ENCODE measurements around the gene UTP25. TPM values are rescaled to one million over a fixed set of nuclear protein-coding genes. Genes with fewer than 3 reads are reported as not detected.

UTP25 gene
- total and polyA plus RNA-seq, 2 experiments from 2014 or later = 3.6 to 8.9 TPM

- Mint-ChIP-seq H3K36me3 (ENCODE audit: low read depth) (peaks cover 46% of the 10 kb centered on the region), H3K4me1 (no peaks in the 10 kb centered on the region), H3K4me3 (no peak overlapping the region), H3K27me3 (ENCODE audit: insufficient read depth, low read depth, poor library complexity) (no peaks in the 10 kb centered on the region), H3K9me3 (no peaks in the 10 kb centered on the region; the same call in 2 of the 3 replicates), H3K27ac (no peak overlapping the region)
- H3K4me2 ChIP-seq = no peak overlapping the region
- no peaks in the 10 kb centered on the region for H3K27me3 ChIP-seq (ENCODE audit: insufficient read depth)
- H3K4me1 ChIP-seq (ENCODE audit: insufficient read depth) = no peaks in the 10 kb centered on the region
- H3K4me3 ChIP-seq = no peak overlapping the region
- no peak overlapping the region for H3K27ac ChIP-seq (ENCODE audit: low read depth)
- H3F3A ChIP-seq (replicated peaks; ENCODE audit: low read depth) = no peaks in the 10 kb centered on the region
- DNase-seq (ENCODE audit: low spot score) (no peak), ATAC-seq (no peak)
- TF ChIP-seq CREB1 (CRISPR knock-in tag; IDR thresholded peaks at IDR 0.05; ENCODE audit: low read depth) = no peak
- no peak for TF ChIP-seq ZNF331 (CRISPR knock-in tag; IDR thresholded peaks at IDR 0.05; ENCODE audit: low read depth)
- TF ChIP-seq, protein P1, sequence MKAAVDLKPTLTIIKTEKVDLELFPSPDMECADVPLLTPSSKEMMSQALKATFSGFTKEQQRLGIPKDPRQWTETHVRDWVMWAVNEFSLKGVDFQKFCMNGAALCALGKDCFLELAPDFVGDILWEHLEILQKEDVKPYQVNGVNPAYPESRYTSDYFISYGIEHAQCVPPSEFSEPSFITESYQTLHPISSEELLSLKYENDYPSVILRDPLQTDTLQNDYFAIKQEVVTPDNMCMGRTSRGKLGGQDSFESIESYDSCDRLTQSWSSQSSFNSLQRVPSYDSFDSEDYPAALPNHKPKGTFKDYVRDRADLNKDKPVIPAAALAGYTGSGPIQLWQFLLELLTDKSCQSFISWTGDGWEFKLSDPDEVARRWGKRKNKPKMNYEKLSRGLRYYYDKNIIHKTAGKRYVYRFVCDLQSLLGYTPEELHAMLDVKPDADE (IDR thresholded peaks at IDR 0.05) = no peak
- no peak for TF ChIP-seq STAT1 (IDR thresholded peaks at IDR 0.05; ENCODE audit: unreplicated experiment)
- no peak for TF ChIP-seq EZH2 (IDR thresholded peaks at IDR 0.05; ENCODE audit: low read depth, unreplicated experiment)
- TF ChIP-seq NANOG (IDR thresholded peaks at IDR 0.05; ENCODE audit: borderline replicate concordance) = no peak
- TF ChIP-seq ZNF114 (CRISPR knock-in tag; IDR thresholded peaks at IDR 0.05) = no peak
- no peaks in the 10 kb centered on the region for H3K79me2 ChIP-seq (replicated peaks; ENCODE audit: insufficient read depth)
- H4K20me1 ChIP-seq (replicated peaks; ENCODE audit: insufficient read depth) = peaks cover 11% of the 10 kb centered on the region; the same call in 1 of the 2 replicates
- peaks cover 27% of the 10 kb centered on the region for H3K36me3 ChIP-seq (ENCODE audit: insufficient read depth)
- no peak overlapping the region for H2AFZ ChIP-seq
- no peaks in the 10 kb centered on the region for H3K9me2 ChIP-seq (ENCODE audit: insufficient read depth)
These were observed 17.1 kb downstream of the UTP25 start for GRCh38 chr1:209844695-209845407.

DNA sequence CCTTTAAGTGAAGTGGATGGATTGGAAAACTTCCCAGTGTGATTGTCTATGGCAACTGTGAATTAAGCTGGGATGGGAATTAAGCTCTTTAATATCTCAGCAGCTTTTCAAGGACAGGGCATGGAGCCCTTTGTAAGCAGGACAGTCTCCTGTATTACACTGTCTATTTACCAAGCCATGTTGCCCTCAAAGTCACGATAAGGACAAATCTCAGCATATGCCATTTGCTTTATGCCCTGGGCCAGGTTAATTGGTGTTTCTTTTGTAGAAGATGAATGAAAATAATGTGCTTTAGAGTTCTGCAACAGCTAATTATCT is 17.6 kb downstream of the UTP25 start:
- Histone ChIP-seq H4K20me1 (replicated peaks; ENCODE audit: insufficient read depth) (peaks cover 11% of the 10 kb centered on the region; the same call in 1 of the 2 replicates), H3K4me1 (ENCODE audit: insufficient read depth) (no peaks in the 10 kb centered on the region), H3K4me3 (no peak overlapping the region), H3K36me3 (ENCODE audit: insufficient read depth) (peaks cover 27% of the 10 kb centered on the region), H3K79me2 (replicated peaks; ENCODE audit: insufficient read depth) (no peaks in the 10 kb centered on the region), H3K4me2 (no peak overlapping the region), H3K27me3 (ENCODE audit: insufficient read depth) (no peaks in the 10 kb centered on the region), H3K9me2 (ENCODE audit: insufficient read depth) (no peaks in the 10 kb centered on the region), H3K27ac (ENCODE audit: low read depth) (no peak overlapping the region), H3F3A (replicated peaks; ENCODE audit: low read depth) (no peaks in the 10 kb centered on the region), H2AFZ (no peak overlapping the region)
- no peak overlapping the region for H3K4me3 Mint-ChIP-seq
- H3K27me3 Mint-ChIP-seq (ENCODE audit: insufficient read depth, low read depth, poor library complexity) = no peaks in the 10 kb centered on the region
- DNase-seq (ENCODE audit: low spot score) = no peak
- H3K36me3 Mint-ChIP-seq (ENCODE audit: low read depth) = peaks cover 41% of the 10 kb centered on the region
- H3K9me3 Mint-ChIP-seq = no peaks in the 10 kb centered on the region; the same call in 2 of the 3 replicates
- no peaks in the 10 kb centered on the region for H3K4me1 Mint-ChIP-seq
- no peak for ATAC-seq
- no peak overlapping the region for H3K27ac Mint-ChIP-seq
- TF ChIP-seq EZH2 (IDR thresholded peaks at IDR 0.05; ENCODE audit: low read depth, unreplicated experiment) = no peak
- TF ChIP-seq POLR2AphosphoS5 (IDR thresholded peaks at IDR 0.05; ENCODE audit: low read depth) = no peak
- TF ChIP-seq, protein P1 (IDR thresholded peaks at IDR 0.05) = no peak
- TF ChIP-seq ZNF114 (CRISPR knock-in tag; IDR thresholded peaks at IDR 0.05) = no peak
- no peak for TF ChIP-seq STAT1 (IDR thresholded peaks at IDR 0.05; ENCODE audit: unreplicated experiment)
- TF ChIP-seq, protein P2, sequence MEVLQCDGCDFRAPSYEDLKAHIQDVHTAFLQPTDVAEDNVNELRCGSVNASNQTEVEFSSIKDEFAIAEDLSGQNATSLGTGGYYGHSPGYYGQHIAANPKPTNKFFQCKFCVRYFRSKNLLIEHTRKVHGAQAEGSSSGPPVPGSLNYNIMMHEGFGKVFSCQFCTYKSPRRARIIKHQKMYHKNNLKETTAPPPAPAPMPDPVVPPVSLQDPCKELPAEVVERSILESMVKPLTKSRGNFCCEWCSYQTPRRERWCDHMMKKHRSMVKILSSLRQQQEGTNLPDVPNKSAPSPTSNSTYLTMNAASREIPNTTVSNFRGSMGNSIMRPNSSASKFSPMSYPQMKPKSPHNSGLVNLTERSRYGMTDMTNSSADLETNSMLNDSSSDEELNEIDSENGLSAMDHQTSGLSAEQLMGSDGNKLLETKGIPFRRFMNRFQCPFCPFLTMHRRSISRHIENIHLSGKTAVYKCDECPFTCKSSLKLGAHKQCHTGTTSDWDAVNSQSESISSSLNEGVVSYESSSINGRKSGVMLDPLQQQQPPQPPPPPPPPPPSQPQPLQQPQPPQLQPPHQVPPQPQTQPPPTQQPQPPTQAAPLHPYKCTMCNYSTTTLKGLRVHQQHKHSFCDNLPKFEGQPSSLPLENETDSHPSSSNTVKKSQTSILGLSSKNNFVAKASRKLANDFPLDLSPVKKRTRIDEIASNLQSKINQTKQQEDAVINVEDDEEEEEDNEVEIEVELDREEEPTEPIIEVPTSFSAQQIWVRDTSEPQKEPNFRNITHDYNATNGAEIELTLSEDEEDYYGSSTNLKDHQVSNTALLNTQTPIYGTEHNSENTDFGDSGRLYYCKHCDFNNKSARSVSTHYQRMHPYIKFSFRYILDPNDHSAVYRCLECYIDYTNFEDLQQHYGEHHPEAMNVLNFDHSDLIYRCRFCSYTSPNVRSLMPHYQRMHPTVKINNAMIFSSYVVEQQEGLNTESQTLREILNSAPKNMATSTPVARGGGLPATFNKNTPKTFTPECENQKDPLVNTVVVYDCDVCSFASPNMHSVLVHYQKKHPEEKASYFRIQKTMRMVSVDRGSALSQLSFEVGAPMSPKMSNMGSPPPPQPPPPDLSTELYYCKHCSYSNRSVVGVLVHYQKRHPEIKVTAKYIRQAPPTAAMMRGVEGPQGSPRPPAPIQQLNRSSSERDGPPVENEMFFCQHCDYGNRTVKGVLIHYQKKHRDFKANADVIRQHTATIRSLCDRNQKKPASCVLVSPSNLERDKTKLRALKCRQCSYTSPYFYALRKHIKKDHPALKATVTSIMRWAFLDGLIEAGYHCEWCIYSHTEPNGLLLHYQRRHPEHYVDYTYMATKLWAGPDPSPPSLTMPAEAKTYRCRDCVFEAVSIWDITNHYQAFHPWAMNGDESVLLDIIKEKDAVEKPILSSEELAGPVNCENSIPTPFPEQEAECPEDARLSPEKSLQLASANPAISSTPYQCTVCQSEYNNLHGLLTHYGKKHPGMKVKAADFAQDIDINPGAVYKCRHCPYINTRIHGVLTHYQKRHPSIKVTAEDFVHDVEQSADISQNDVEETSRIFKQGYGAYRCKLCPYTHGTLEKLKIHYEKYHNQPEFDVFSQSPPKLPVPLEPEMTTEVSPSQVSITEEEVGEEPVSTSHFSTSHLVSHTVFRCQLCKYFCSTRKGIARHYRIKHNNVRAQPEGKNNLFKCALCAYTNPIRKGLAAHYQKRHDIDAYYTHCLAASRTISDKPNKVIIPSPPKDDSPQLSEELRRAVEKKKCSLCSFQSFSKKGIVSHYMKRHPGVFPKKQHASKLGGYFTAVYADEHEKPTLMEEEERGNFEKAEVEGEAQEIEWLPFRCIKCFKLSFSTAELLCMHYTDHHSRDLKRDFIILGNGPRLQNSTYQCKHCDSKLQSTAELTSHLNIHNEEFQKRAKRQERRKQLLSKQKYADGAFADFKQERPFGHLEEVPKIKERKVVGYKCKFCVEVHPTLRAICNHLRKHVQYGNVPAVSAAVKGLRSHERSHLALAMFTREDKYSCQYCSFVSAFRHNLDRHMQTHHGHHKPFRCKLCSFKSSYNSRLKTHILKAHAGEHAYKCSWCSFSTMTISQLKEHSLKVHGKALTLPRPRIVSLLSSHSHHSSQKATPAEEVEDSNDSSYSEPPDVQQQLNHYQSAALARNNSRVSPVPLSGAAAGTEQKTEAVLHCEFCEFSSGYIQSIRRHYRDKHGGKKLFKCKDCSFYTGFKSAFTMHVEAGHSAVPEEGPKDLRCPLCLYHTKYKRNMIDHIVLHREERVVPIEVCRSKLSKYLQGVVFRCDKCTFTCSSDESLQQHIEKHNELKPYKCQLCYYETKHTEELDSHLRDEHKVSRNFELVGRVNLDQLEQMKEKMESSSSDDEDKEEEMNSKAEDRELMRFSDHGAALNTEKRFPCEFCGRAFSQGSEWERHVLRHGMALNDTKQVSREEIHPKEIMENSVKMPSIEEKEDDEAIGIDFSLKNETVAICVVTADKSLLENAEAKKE (CRISPR knock-in tag; IDR thresholded peaks at IDR 0.05) = no peak
- TF ChIP-seq JUNB (IDR thresholded peaks at IDR 0.05; ENCODE audit: unreplicated experiment) = no peak
- no peak for TF ChIP-seq NANOG (IDR thresholded peaks at IDR 0.05; ENCODE audit: borderline replicate concordance)
- TF ChIP-seq CTCF (conservative IDR thresholded peaks at IDR 0.05; ENCODE audit: low read depth in 2 of 2) = no peak
